ENCODE measurements around the gene DFFB. TPM values are rescaled to one million over a fixed set of nuclear protein-coding genes. Genes with fewer than 3 reads are reported as not detected.

Gene DFFB
- total RNA-seq, 1 donor from 2014 or later = 6.0 TPM

GRCh38 chr1:3879787-3880428, 22.6 kb downstream of the DFFB start:
- Histone ChIP-seq H3K36me3 (ENCODE audit: control insufficient read depth, insufficient read depth, low read length) (no peaks in the 10 kb centered on the region), H3K4me3 (ENCODE audit: low read depth, low read length) (no peak overlapping the region), H3K27me3 (ENCODE audit: control insufficient read depth, insufficient read depth, low read length) (no peaks in the 10 kb centered on the region)
- no peak for TF ChIP-seq CTCF (IDR thresholded peaks at IDR 0.05; ENCODE audit: insufficient read depth, low read length, poor library complexity, severe bottlenecking)
- DNase-seq (ENCODE audit: low read depth) = no peak

- no peak for TF ChIP-seq CTCF (IDR thresholded peaks at IDR 0.05; ENCODE audit: insufficient read depth, low read length, poor library complexity, severe bottlenecking)
- Histone ChIP-seq H3K4me3 (ENCODE audit: low read depth, low read length) (no peak overlapping the region), H3K27me3 (ENCODE audit: control insufficient read depth, insufficient read depth, low read length) (no peaks in the 10 kb centered on the region), H3K36me3 (ENCODE audit: control insufficient read depth, insufficient read depth, low read length) (no peaks in the 10 kb centered on the region)
- DNase-seq (ENCODE audit: low read depth) = no peak
Measured at GRCh38 chr1:3880429-3881192, 23.3 kb downstream of the DFFB start.

GRCh38 chr1:3881193-3881480, 23.9 kb downstream of the DFFB start:
- no peak for TF ChIP-seq CTCF (IDR thresholded peaks at IDR 0.05; ENCODE audit: insufficient read depth, low read length, poor library complexity, severe bottlenecking)
- Histone ChIP-seq H3K36me3 (ENCODE audit: control insufficient read depth, insufficient read depth, low read length) (no peaks in the 10 kb centered on the region), H3K27me3 (ENCODE audit: control insufficient read depth, insufficient read depth, low read length) (no peaks in the 10 kb centered on the region), H3K4me3 (ENCODE audit: low read depth, low read length) (no peak overlapping the region)
- DNase-seq (ENCODE audit: low read depth) = no peak

DNA sequence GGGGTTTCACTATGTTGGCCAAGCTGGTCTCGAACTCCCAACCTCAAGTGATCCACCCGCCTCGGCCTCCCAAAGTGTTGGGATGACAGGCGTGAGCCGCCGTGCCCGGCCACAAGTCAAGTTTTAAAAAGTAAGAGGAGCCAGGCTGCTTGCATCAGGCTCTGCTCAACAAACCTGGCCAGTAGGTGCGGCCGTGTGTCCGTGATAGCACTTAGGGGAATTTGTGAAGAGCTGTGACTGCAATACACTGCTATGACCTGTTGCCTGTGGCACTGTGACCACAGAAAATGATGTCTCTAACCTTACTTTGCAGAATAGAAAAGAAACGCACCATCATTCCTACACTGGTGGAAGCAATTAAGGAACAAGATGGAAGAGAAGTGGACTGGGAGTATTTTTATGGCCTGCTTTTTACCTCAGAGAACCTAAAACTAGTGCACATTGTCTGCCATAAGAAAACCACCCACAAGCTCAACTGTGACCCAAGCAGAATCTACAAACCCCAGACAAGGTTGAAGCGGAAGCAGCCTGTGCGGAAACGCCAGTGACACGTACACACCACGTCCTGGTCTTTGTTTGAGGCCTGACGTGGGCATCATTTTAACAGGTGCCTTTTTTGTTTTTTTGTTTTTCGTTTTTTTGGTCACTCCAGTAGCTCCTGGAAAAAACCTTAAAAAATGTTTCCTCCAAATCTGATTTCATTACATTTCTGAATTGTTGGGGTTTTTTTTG, 26.1 kb downstream of the DFFB start:
- Histone ChIP-seq H3K4me3 (ENCODE audit: low read depth, low read length) (no peak overlapping the region), H3K36me3 (ENCODE audit: control insufficient read depth, insufficient read depth, low read length) (no peaks in the 10 kb centered on the region), H3K27me3 (ENCODE audit: control insufficient read depth, insufficient read depth, low read length) (no peaks in the 10 kb centered on the region)
- TF ChIP-seq CTCF (IDR thresholded peaks at IDR 0.05; ENCODE audit: insufficient read depth, low read length, poor library complexity, severe bottlenecking) = no peak
- no peak for DNase-seq (ENCODE audit: low read depth)

- DNase-seq (ENCODE audit: low read depth) = no peak
- H3K4me3 ChIP-seq (ENCODE audit: low read depth, low read length) = no peak overlapping the region
- H3K27me3 ChIP-seq (ENCODE audit: control insufficient read depth, insufficient read depth, low read length) = no peaks in the 10 kb centered on the region
- no peak for TF ChIP-seq CTCF (IDR thresholded peaks at IDR 0.05; ENCODE audit: insufficient read depth, low read length, poor library complexity, severe bottlenecking)
- H3K36me3 ChIP-seq (ENCODE audit: control insufficient read depth, insufficient read depth, low read length) = no peaks in the 10 kb centered on the region
Measured at GRCh38 chr1:3884966-3885365, 27.7 kb downstream of the DFFB start.

All from kidney epithelial cell (primary cell).